Measurements from ENCODE around the gene VAMP1. TPM values are rescaled to one million over a fixed set of nuclear protein-coding genes. Genes with fewer than 3 reads are reported as not detected.

VAMP1 gene
- total RNA-seq, 1 experiment from 2014 or later, result 11.2 TPM

DNA sequence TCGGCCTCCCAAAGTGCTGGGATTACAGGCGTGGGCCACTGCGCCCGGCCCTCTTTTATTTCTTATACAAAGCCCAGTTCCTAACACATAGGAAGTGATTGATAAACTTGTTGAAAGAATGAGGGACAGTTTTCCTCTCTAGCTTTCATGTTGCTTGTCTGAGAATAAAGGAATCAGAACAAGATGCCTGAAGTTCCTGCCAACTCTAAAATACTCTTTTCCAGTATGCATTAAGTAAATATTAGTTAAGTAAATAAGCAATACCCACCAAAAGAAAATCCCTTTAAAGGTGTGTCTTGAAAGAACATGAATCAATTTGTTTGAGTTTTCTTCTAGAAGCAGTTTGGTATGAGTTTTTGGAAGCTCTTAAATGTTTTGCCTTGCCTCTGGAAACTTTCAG lies 50.1 kb downstream of the VAMP1 start:
- H3K36me3 ChIP-seq (ENCODE audit: control insufficient read depth, insufficient read depth, low read length), result no peaks in the 10 kb centered on the region
- no peak for DNase-seq (ENCODE audit: low read depth, low spot score)
- no peaks in the 10 kb centered on the region for H3K9me3 ChIP-seq (ENCODE audit: control insufficient read depth, insufficient read depth, low read depth, low read length)
- no peaks in the 10 kb centered on the region for H3K27me3 ChIP-seq (ENCODE audit: control insufficient read depth, insufficient read depth, low read length)
- intact Hi-C loops (cut with micrococcal nuclease; ENCODE audit: unreplicated experiment) (no loop called here), in situ Hi-C loops (cut with HindIII; ENCODE audit: low pct_unique_long_range_greater_than_20kb, low sequenced_read_pairs) (no loop called here)
- no TSS peak for BruUV-seq (replicated peaks)
- H3K4me3 ChIP-seq (ENCODE audit: low read depth in 2 of 2, low read length in 2 of 2), result no peak overlapping the region
- CTCF ChIA-PET, result no interaction called here
- TF ChIP-seq SIN3A (IDR thresholded peaks at IDR 0.05; ENCODE audit: borderline replicate concordance, insufficient read depth, low read depth, low read length) (no peak), REST (IDR thresholded peaks at IDR 0.05; ENCODE audit: insufficient read depth in 1 of 2, low read depth in 2 of 2, low read length in 1 of 2) (no peak), TCF7L2 (IDR thresholded peaks at IDR 0.05; ENCODE audit: low read depth, low read length) (no peak), POLR2AphosphoS5 (IDR thresholded peaks at IDR 0.05; ENCODE audit: low read depth, low read length) (no peak)
- TF ChIP-seq, protein P1, sequence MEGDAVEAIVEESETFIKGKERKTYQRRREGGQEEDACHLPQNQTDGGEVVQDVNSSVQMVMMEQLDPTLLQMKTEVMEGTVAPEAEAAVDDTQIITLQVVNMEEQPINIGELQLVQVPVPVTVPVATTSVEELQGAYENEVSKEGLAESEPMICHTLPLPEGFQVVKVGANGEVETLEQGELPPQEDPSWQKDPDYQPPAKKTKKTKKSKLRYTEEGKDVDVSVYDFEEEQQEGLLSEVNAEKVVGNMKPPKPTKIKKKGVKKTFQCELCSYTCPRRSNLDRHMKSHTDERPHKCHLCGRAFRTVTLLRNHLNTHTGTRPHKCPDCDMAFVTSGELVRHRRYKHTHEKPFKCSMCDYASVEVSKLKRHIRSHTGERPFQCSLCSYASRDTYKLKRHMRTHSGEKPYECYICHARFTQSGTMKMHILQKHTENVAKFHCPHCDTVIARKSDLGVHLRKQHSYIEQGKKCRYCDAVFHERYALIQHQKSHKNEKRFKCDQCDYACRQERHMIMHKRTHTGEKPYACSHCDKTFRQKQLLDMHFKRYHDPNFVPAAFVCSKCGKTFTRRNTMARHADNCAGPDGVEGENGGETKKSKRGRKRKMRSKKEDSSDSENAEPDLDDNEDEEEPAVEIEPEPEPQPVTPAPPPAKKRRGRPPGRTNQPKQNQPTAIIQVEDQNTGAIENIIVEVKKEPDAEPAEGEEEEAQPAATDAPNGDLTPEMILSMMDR (IDR thresholded peaks at IDR 0.05), result no peak
- POLR2A ChIA-PET, result interaction anchor here (0.8 kb wide), 1 partner anchor 84 kb away, joined by 3 read pairs; no protein-coding TSS in a partner anchor
- H3K4me1 ChIP-seq (ENCODE audit: control insufficient read depth, insufficient read depth, low read length), result no peaks in the 10 kb centered on the region
- H3K27ac ChIP-seq (ENCODE audit: low read length), result no peak overlapping the region
- no peak for ATAC-seq

GRCh38 chr12:6418796-6419195 lies 51.7 kb downstream of the VAMP1 start:
- BruUV-seq (replicated peaks), result no TSS peak
- Histone ChIP-seq H3K27ac (ENCODE audit: low read length) (no peak overlapping the region), H3K4me3 (ENCODE audit: low read depth in 2 of 2, low read length in 2 of 2) (no peak overlapping the region), H3K27me3 (ENCODE audit: control insufficient read depth, insufficient read depth, low read length) (no peaks in the 10 kb centered on the region), H3K9me3 (ENCODE audit: control insufficient read depth, insufficient read depth, low read depth, low read length) (no peaks in the 10 kb centered on the region), H3K4me1 (ENCODE audit: control insufficient read depth, insufficient read depth, low read length) (no peaks in the 10 kb centered on the region), H3K36me3 (ENCODE audit: control insufficient read depth, insufficient read depth, low read length) (no peaks in the 10 kb centered on the region)
- TF ChIP-seq SIN3A (IDR thresholded peaks at IDR 0.05; ENCODE audit: borderline replicate concordance, insufficient read depth, low read depth, low read length) (no peak), TCF7L2 (IDR thresholded peaks at IDR 0.05; ENCODE audit: low read depth, low read length) (no peak), POLR2AphosphoS5 (IDR thresholded peaks at IDR 0.05; ENCODE audit: low read depth, low read length) (no peak), REST (IDR thresholded peaks at IDR 0.05; ENCODE audit: insufficient read depth in 1 of 2, low read depth in 2 of 2, low read length in 1 of 2) (no peak)
- TF ChIP-seq, protein P1 (IDR thresholded peaks at IDR 0.05), result no peak
- intact Hi-C loops (cut with micrococcal nuclease; ENCODE audit: unreplicated experiment) (no loop called here), in situ Hi-C loops (cut with HindIII; ENCODE audit: low pct_unique_long_range_greater_than_20kb, low sequenced_read_pairs) (no loop called here)
- ChIA-PET CTCF (no interaction called here), POLR2A (no interaction called here)
- ATAC-seq (no peak), DNase-seq (ENCODE audit: low read depth, low spot score) (no peak)

All from Panc1 (cell line).